H9 (cell line): ENCODE results near the gene ASB4. TPM values are rescaled to one million over a fixed set of nuclear protein-coding genes. Genes with fewer than 3 reads are reported as not detected.

Source experiments
- DNase-seq: peaks from one replicate; pipeline ENCODE4 v3.0.0-alpha.2; 2017
- H2AFZ ChIP-seq: one replicate; pipeline ENCODE4 v1.6.1; 2013; ENCODE audit warnings: mild to moderate bottlenecking, low read length, control low read depth, moderate library complexity
- H2AK5ac ChIP-seq: 2 replicates; pipeline ENCODE4 v1.6.1; 2013; ENCODE audit warnings: low read length, control low read depth, mixed read lengths; ENCODE audit not compliant: insufficient read length
- H2BK120ac ChIP-seq: one replicate; pipeline ENCODE4 v1.6.1; 2013; ENCODE audit warnings: low read depth, mild to moderate bottlenecking, low read length, control low read depth, inconsistent platforms; ENCODE audit not compliant: poor library complexity, severe bottlenecking
- H2BK12ac ChIP-seq: 2 replicates; pipeline ENCODE4 v1.6.1; 2013; ENCODE audit warnings: low read length, control low read depth, mixed read lengths, low read depth; ENCODE audit not compliant: insufficient read length
- H2BK15ac ChIP-seq: 2 replicates; pipeline ENCODE4 v1.6.1; 2013; ENCODE audit warnings: low read depth, low read length, control low read depth
- H2BK20ac ChIP-seq: one replicate; pipeline ENCODE4 v1.6.1; 2013; ENCODE audit warnings: low read depth, mild to moderate bottlenecking, low read length, control low read depth, inconsistent platforms; ENCODE audit not compliant: poor library complexity, severe bottlenecking
- H2BK5ac ChIP-seq: 2 replicates; pipeline ENCODE4 v1.6.1; 2013; ENCODE audit warnings: low read length, control low read depth, mixed read lengths; ENCODE audit not compliant: insufficient read length
- H3K14ac ChIP-seq: 2 replicates; pipeline ENCODE4 v1.6.1; 2013; ENCODE audit warnings: low read length, control low read depth; ENCODE audit not compliant: insufficient read depth
- H3K18ac ChIP-seq: 2 replicates; pipeline ENCODE4 v1.6.1; 2013; ENCODE audit warnings: low read depth, mild to moderate bottlenecking, mixed read lengths, low read length, control low read depth; ENCODE audit not compliant: insufficient read length
- H3K23ac ChIP-seq: 2 replicates; pipeline ENCODE4 v1.6.1; 2013; ENCODE audit warnings: low read length, control low read depth, mixed read lengths, low read depth; ENCODE audit not compliant: insufficient read length
- H3K23me2 ChIP-seq: 2 replicates; pipeline ENCODE4 v1.6.1; 2013; ENCODE audit warnings: low read depth, mild to moderate bottlenecking, mixed read lengths, low read length, control low read depth; ENCODE audit not compliant: insufficient read length, poor library complexity, severe bottlenecking
- H3K27ac ChIP-seq: 2 replicates; pipeline ENCODE4 v1.5.1; 2013; ENCODE audit warnings: low read length, control low read depth, mixed read lengths, low read depth; ENCODE audit not compliant: insufficient read length
- H3K27me3 ChIP-seq: 2 replicates; pipeline ENCODE4 v1.6.1; 2013; ENCODE audit warnings: low read length, control low read depth, inconsistent platforms; ENCODE audit not compliant: insufficient read depth
- H3K4ac ChIP-seq: 2 replicates; pipeline ENCODE4 v1.6.1; 2013; ENCODE audit warnings: low read depth, mild to moderate bottlenecking, control low read depth, inconsistent platforms, low read length, moderate library complexity
- H3K4me1 ChIP-seq: 2 replicates; pipeline ENCODE4 v1.6.1; 2013; ENCODE audit warnings: low read length, control low read depth, inconsistent platforms; ENCODE audit not compliant: insufficient read depth
- H3K4me2 ChIP-seq: 2 replicates; pipeline ENCODE4 v1.6.1; 2013; ENCODE audit warnings: low read length, control low read depth, mixed read lengths; ENCODE audit not compliant: insufficient read length, insufficient read depth
- H3K56ac ChIP-seq: 2 replicates; pipeline ENCODE4 v1.6.1; 2013; ENCODE audit warnings: low read depth, mild to moderate bottlenecking, mixed read lengths, low read length, control low read depth; ENCODE audit not compliant: insufficient read length
- H3K79me1 ChIP-seq: 2 replicates; pipeline ENCODE4 v1.6.1; 2013; ENCODE audit warnings: low read depth, mild to moderate bottlenecking, moderate library complexity, low read length, control low read depth, inconsistent platforms; ENCODE audit not compliant: insufficient read depth, poor library complexity, severe bottlenecking
- H3K79me2 ChIP-seq: 2 replicates; pipeline ENCODE4 v1.6.1; 2013; ENCODE audit warnings: low read length, control low read depth, inconsistent platforms; ENCODE audit not compliant: insufficient read depth
- H3K9ac ChIP-seq: 2 replicates; pipeline ENCODE4 v1.6.1; 2013; ENCODE audit warnings: low read length, control low read depth, mixed read lengths; ENCODE audit not compliant: insufficient read length; ENCODE audit errors: extremely low read depth
- H3K9me3 ChIP-seq: one replicate; pipeline ENCODE4 v1.6.1; 2013; ENCODE audit warnings: low read depth, low read length, inconsistent platforms; ENCODE audit not compliant: control insufficient read depth
- H3T11ph ChIP-seq: one replicate; pipeline ENCODE4 v1.6.1; 2013; ENCODE audit warnings: mild to moderate bottlenecking, low read length, control low read depth, inconsistent platforms
- H4K20me1 ChIP-seq: one replicate; pipeline ENCODE4 v1.6.1; 2013; ENCODE audit not compliant: control insufficient read depth, insufficient read length, insufficient read depth
- H4K5ac ChIP-seq: 2 replicates; pipeline ENCODE4 v1.6.1; 2013; ENCODE audit warnings: low read depth, mild to moderate bottlenecking, mixed read lengths, low read length, control low read depth; ENCODE audit not compliant: insufficient read length
- H4K8ac ChIP-seq: replicated peaks from 2 replicates; pipeline ENCODE4 v1.6.1; 2013; ENCODE audit warnings: low read length, control low read depth, mixed read lengths, low read depth; ENCODE audit not compliant: insufficient read length
- H4K91ac ChIP-seq: 2 replicates; pipeline ENCODE4 v1.6.1; 2013; ENCODE audit warnings: low read depth, mild to moderate bottlenecking, moderate library complexity, mixed read lengths, low read length, control low read depth; ENCODE audit not compliant: insufficient read length
- H3K27ac Mint-ChIP-seq, 3 experiments: 2 replicates in 2 of 3; 3 replicates in 1 of 3; pipeline ENCODE4 v1.8.0; 2020 to 2021; ENCODE audit warnings: mixed read lengths in 3 of 3, mild to moderate bottlenecking in 1 of 3, moderate library complexity in 1 of 3
- H3K27me3 Mint-ChIP-seq: 2 replicates; pipeline ENCODE4 v1.8.0; 2021; ENCODE audit warnings: low read depth, mild to moderate bottlenecking, moderate library complexity, mixed read lengths
- H3K36me3 Mint-ChIP-seq, 3 experiments: 2 replicates in 2 of 3; 3 replicates in 1 of 3; pipeline ENCODE4 v1.8.0; 2020 to 2021; ENCODE audit warnings: low read depth in 3 of 3, mixed read lengths in 3 of 3; ENCODE audit not compliant: insufficient read depth in 1 of 3
- H3K4me1 Mint-ChIP-seq, 2 experiments: 2 replicates each; pipeline ENCODE4 v1.8.0; 2020; ENCODE audit warnings: mixed read lengths in 2 of 2
- H3K4me3 Mint-ChIP-seq, 2 experiments: 2 replicates in 1 of 2; 3 replicates in 1 of 2; pipeline ENCODE4 v1.8.0; 2020 to 2021; ENCODE audit warnings: mild to moderate bottlenecking in 2 of 2, mixed read lengths in 2 of 2, moderate library complexity in 1 of 2
- H3K9me3 Mint-ChIP-seq, 2 experiments: 2 replicates in 1 of 2; 3 replicates in 1 of 2; pipeline ENCODE4 v1.8.0; 2020; ENCODE audit warnings: mild to moderate bottlenecking in 2 of 2, mixed read lengths in 2 of 2, moderate library complexity in 1 of 2
- CTCF ChIP-seq: fragments of 200-600 bp; sonication (generic); conservative IDR thresholded peaks from 3 replicates; pipeline ENCODE4 v1.8.0; 2021; ENCODE audit warnings: antibody characterized with exemption, mild to moderate bottlenecking
- WGBS: extraction: QIAGEN DNeasy Blood & Tissue Kit; methylation state at CpG from one replicate; pipeline ENCODE4 v1.1.7; 2013; ENCODE audit warnings: missing lambda C conversion rate, low lambda C conversion rate, mixed read lengths; ENCODE audit not compliant: insufficient read length; ENCODE audit errors: extremely low coverage; 5-methylcytosine and 5-hydroxymethylcytosine counted together
- total RNA-seq: library from RNA; stranded (reverse); gene quantifications from 2 replicates; pipeline ENCODE4 v1.2.1, GENCODE V29; 2021

Gene ASB4
- total RNA-seq, 1 experiment from 2014 or later = not detected

GRCh38 chr7:95577137-95577536, 91.4 kb downstream of the ASB4 start:
- H4K91ac ChIP-seq = no peak overlapping the region
- H3K4me1 ChIP-seq = no peaks in the 10 kb centered on the region
- H3K4me2 ChIP-seq = no peak overlapping the region
- H4K8ac ChIP-seq = no peak overlapping the region
- H3K56ac ChIP-seq = no peak overlapping the region
- no peak overlapping the region for H3K9ac ChIP-seq
- Mint-ChIP-seq H3K4me3 (no peak overlapping the region), H3K4me1 (peaks cover 0 to 5% of the 10 kb centered on the region in 2 experiments; a peak in 2 of 4 replicates), H3K9me3 (peaks cover 0 to 2% of the 10 kb centered on the region in 2 experiments; a peak in 2 of 5 replicates), H3K36me3 (no peaks in the 10 kb centered on the region; a peak in 1 of 7 replicates), H3K27ac (no peak overlapping the region), H3K27me3 (no peaks in the 10 kb centered on the region)
- H3K23ac ChIP-seq = no peak overlapping the region
- H2BK12ac ChIP-seq = no peak overlapping the region
- no peak overlapping the region for H2AK5ac ChIP-seq
- H3K14ac ChIP-seq = no peak overlapping the region
- H3K79me2 ChIP-seq = no peaks in the 10 kb centered on the region
- no peak overlapping the region for H4K5ac ChIP-seq
- DNase-seq = peak; percentile 59
- no peak overlapping the region for H3K27ac ChIP-seq
- no peak overlapping the region for H2BK15ac ChIP-seq
- H2AFZ ChIP-seq = no peak overlapping the region
- no peaks in the 10 kb centered on the region for H3K9me3 ChIP-seq
- no peak overlapping the region for H3T11ph ChIP-seq
- H3K23me2 ChIP-seq = no peaks in the 10 kb centered on the region
- H4K20me1 ChIP-seq = no peaks in the 10 kb centered on the region
- H2BK120ac ChIP-seq = no peak overlapping the region
- WGBS = no CpG with 5 or more reads among the region's 5 CpGs
- no peak overlapping the region for H2BK5ac ChIP-seq
- H2BK20ac ChIP-seq = no peak overlapping the region
- H3K18ac ChIP-seq = no peak overlapping the region
- no peaks in the 10 kb centered on the region for H3K27me3 ChIP-seq
- no peak overlapping the region for H3K4ac ChIP-seq
- H3K79me1 ChIP-seq = no peaks in the 10 kb centered on the region
- TF ChIP-seq CTCF = no peak
